Activated CD8-positive, alpha-beta memory T cell treated with anti-CD3 and anti-CD28 coated beads for 1 hour (primary cell): ENCODE data around the gene FEM1C.
"Not testable (repeated sequence)": the region's sequence is repeated elsewhere in the genome, so short reads cannot be mapped to it uniquely, and the experiment has no call there.

Experiments used
- DNase-seq, 2 donors: peaks; one replicate each; pipeline ENCODE4 v3.0.0-alpha.2; 2020; ENCODE audit warnings: low read depth in 1 of 2; ENCODE audit errors: extremely low read depth in 1 of 2

Gene FEM1C

DNA sequence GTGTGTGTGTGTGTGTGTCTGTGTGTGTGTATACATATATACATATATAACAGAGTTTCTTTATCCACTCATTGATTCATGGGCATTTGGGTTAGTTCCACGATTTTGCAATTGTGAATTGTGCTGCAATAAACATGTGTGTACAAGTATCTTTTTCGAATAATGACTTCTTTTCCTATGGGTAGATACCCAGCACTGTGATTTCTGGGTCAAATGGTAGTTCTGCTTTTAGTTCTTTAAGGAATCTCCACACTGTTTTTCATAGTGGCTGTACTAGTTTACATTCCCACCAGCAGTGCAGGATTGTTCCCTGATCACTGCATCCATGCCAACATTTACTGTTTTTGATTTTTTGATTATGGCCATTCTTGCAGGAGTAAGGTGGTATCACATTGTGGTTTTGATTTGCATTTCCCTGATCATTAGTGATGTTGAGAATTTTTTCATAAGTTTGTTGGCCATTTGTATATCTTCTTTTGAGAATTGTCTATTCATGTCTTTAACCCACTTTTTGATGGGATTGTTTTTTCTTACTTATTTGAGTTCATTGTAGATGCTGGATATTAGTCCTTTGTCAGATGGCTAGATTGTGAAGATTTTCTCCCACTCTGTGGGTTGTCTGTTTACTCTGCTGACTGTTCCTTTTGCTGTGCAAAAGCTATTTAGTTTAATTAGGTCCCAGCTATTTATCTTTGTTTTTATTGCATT, 65.3 kb downstream of the FEM1C start:
- not testable (repeated sequence) for DNase-seq

DNA sequence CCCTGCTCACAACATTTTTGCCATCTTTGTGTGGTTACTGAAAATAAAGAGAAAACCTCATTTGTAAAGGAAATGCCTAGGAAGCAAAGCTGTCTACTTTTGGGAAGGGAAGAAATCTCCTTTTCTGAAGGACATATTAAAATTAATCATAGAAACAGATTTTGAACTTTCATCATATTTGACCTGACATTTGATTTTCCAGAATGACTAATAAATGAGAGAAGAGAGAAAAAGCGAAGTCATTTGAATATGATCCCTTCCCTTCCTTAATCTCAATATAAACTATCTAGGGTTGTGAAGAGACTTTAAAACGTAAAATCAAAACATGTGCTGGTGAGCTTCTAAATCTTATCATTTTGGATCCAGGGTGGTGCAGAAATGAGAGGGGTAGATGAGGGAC, 66.3 kb downstream of the FEM1C start:
- no peak for DNase-seq

DNA sequence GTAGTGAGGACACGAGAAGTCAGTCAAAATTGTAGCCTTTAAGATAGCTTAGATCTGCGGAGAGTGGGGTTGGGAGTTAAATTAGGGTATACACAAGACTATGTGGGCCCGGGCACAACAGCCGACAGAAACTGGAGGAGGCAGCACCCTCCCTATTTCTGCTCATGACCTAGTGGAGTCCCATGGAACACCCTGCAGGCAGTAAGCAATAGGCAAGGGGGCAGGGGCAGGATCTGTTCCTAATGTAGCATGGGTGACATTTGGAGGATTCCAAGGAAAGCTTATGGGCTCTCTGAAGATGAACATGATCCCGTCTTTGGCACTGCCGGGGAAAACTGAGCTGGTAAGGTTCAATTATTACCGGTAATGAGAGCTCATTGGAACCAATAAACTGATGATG, 67.0 kb downstream of the FEM1C start:
- no peak for DNase-seq

- no peak for DNase-seq
Observed at GRCh38 chr5:115475788-115476187, 68.8 kb downstream of the FEM1C start.

GRCh38 chr5:115472271-115473025, 72.1 kb downstream of the FEM1C start:
- no peak for DNase-seq

GRCh38 chr5:115471345-115472063, 73.1 kb downstream of the FEM1C start:
- DNase-seq, result no peak

DNA sequence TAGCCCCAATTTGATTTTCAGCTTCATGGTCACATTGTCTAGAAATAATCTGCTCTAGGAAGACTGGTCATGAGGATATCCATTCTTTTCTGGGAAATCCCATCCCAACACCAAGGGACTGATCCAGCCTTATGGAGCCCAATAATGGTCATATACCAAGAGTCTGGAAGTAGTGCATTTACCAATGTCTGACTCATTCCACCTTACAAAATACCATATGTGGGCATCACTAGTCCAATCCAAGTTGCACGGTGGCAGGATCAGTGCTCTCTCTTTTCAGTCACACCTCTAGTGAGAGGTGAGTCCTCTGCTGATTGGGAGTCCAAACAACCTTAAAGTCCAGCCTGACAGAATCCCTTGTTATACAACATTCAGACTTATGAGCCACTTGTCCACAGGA, 73.7 kb downstream of the FEM1C start:
- no peak for DNase-seq
